ENCODE results near the gene CAMK1D.
"Not testable (repeated sequence)": the region's sequence is repeated elsewhere in the genome, so short reads cannot be mapped to it uniquely, and the experiment has no call there.

CAMK1D gene

GRCh38 chr10:12854988-12855387, 505.6 kb downstream of the CAMK1D start:
- Mint-ChIP-seq H3K4me1 (peaks cover 4% of the 10 kb centered on the region), H3K9me3 (peaks cover 28% of the 10 kb centered on the region), H3K36me3 (ENCODE audit: low read depth) (no peaks in the 10 kb centered on the region), H3K27me3 (ENCODE audit: low read depth) (no peaks in the 10 kb centered on the region), H3K4me3 (no peak overlapping the region), H3K27ac (no peak overlapping the region)
- TF ChIP-seq CTCF (IDR thresholded peaks at IDR 0.05; ENCODE audit: unreplicated experiment in 3 of 3): no peak

GRCh38 chr10:12862459-12862858, 513.1 kb downstream of the CAMK1D start:
- Mint-ChIP-seq H3K27me3 (ENCODE audit: low read depth) (peaks cover 4% of the 10 kb centered on the region), H3K9me3 (peaks cover 31% of the 10 kb centered on the region), H3K4me1 (no peaks in the 10 kb centered on the region), H3K36me3 (ENCODE audit: low read depth) (no peaks in the 10 kb centered on the region), H3K27ac (no peak overlapping the region), H3K4me3 (no peak overlapping the region)
- TF ChIP-seq CTCF (IDR thresholded peaks at IDR 0.05; ENCODE audit: unreplicated experiment in 3 of 3): no peak

GRCh38 chr10:12865515-12865914, 516.2 kb downstream of the CAMK1D start:
- H3K36me3 Mint-ChIP-seq (ENCODE audit: low read depth); H3K4me1 Mint-ChIP-seq; H3K27ac Mint-ChIP-seq; H3K4me3 Mint-ChIP-seq; H3K27me3 Mint-ChIP-seq (ENCODE audit: low read depth): not testable (repeated sequence)
- peaks cover 14% of the 10 kb centered on the region for H3K9me3 Mint-ChIP-seq

GRCh38 chr10:12868229-12868628, 518.9 kb downstream of the CAMK1D start:
- no peak overlapping the region for H3K27ac Mint-ChIP-seq
- H3K9me3 Mint-ChIP-seq: peaks cover 5% of the 10 kb centered on the region
- H3K27me3 Mint-ChIP-seq (ENCODE audit: low read depth): no peaks in the 10 kb centered on the region
- no peak for TF ChIP-seq CTCF (IDR thresholded peaks at IDR 0.05; ENCODE audit: unreplicated experiment in 3 of 3)
- H3K4me1 Mint-ChIP-seq: peaks cover 12% of the 10 kb centered on the region
- no peaks in the 10 kb centered on the region for H3K36me3 Mint-ChIP-seq (ENCODE audit: low read depth)
- H3K4me3 Mint-ChIP-seq: no peak overlapping the region

- Mint-ChIP-seq H3K27ac (no peak overlapping the region), H3K9me3 (peaks cover 5% of the 10 kb centered on the region), H3K4me3 (no peak overlapping the region), H3K36me3 (ENCODE audit: low read depth) (no peaks in the 10 kb centered on the region), H3K4me1 (peaks cover 12% of the 10 kb centered on the region), H3K27me3 (ENCODE audit: low read depth) (no peaks in the 10 kb centered on the region)
- TF ChIP-seq CTCF (IDR thresholded peaks at IDR 0.05; ENCODE audit: unreplicated experiment in 3 of 3): no peak
These were observed 520.1 kb downstream of the CAMK1D start for GRCh38 chr10:12869427-12869826.

GRCh38 chr10:12872577-12872976, 523.2 kb downstream of the CAMK1D start:
- Mint-ChIP-seq H3K9me3 (peaks cover 2% of the 10 kb centered on the region), H3K27ac (peak overlapping the region in 1 of 3 experiments; percentile 41), H3K4me1 (peaks cover 20% of the 10 kb centered on the region), H3K36me3 (ENCODE audit: low read depth) (no peaks in the 10 kb centered on the region), H3K27me3 (ENCODE audit: low read depth) (peaks cover 5% of the 10 kb centered on the region), H3K4me3 (no peak overlapping the region)
- TF ChIP-seq CTCF (IDR thresholded peaks at IDR 0.05; ENCODE audit: unreplicated experiment in 3 of 3): no peak
